Kidney glomerular epithelial cell (primary cell): ENCODE measurements around the gene STRAP.

ENCODE experiments used
- DNase-seq: peaks from one replicate; lab custom pipeline; 2025; lab: John Stamatoyannopoulos, UW

Gene STRAP

GRCh38 chr12:15882118-15882971 lies at the start of gene STRAP:
TSS of gene STRAP (plus strand) at chr12:15882387. CDS start at chr12:15882708, 321 bp downstream.
- DNase-seq, result peak; percentile 93

GRCh38 chr12:15834575-15834974 lies 47.6 kb upstream of the STRAP start:
- DNase-seq, result no peak

- DNase-seq, result no peak
Measured at GRCh38 chr12:15837141-15837790, 44.9 kb upstream of the STRAP start.

- DNase-seq, result no peak
Measured at GRCh38 chr12:15839041-15839440, 43.1 kb upstream of the STRAP start.

- DNase-seq, result no peak
Measured at GRCh38 chr12:15839682-15840081, 42.5 kb upstream of the STRAP start.

- peak; percentile 27 for DNase-seq
Measured at GRCh38 chr12:15842108-15842507, 40.1 kb upstream of the STRAP start.

GRCh38 chr12:15846887-15847286 lies 35.3 kb upstream of the STRAP start:
- DNase-seq, result no peak

- no peak for DNase-seq
Measured at GRCh38 chr12:15848606-15849005, 33.6 kb upstream of the STRAP start.

- no peak for DNase-seq
Measured at GRCh38 chr12:15851045-15851620, 31.1 kb upstream of the STRAP start.

GRCh38 chr12:15851919-15852318 lies 30.3 kb upstream of the STRAP start:
- no peak for DNase-seq

- no peak for DNase-seq
Measured at GRCh38 chr12:15852383-15852782, 29.8 kb upstream of the STRAP start.

- no peak for DNase-seq
Measured at GRCh38 chr12:15853877-15854276, 28.3 kb upstream of the STRAP start.

GRCh38 chr12:15854916-15855315 lies 27.3 kb upstream of the STRAP start:
- DNase-seq, result peak; percentile 9

GRCh38 chr12:15855646-15856045 lies 26.5 kb upstream of the STRAP start:
- DNase-seq, result peak; percentile 3

- peak; percentile 62 for DNase-seq
Measured at GRCh38 chr12:15856097-15856982, 25.8 kb upstream of the STRAP start.

- no peak for DNase-seq
Measured at GRCh38 chr12:15858353-15858752, 23.8 kb upstream of the STRAP start.

- no peak for DNase-seq
Measured at GRCh38 chr12:15859116-15859515, 23.1 kb upstream of the STRAP start.

GRCh38 chr12:15861404-15861803 lies 20.8 kb upstream of the STRAP start:
- no peak for DNase-seq

GRCh38 chr12:15862840-15863239 lies 19.3 kb upstream of the STRAP start:
- DNase-seq, result no peak

- DNase-seq, result no peak
Measured at GRCh38 chr12:15863372-15863771, 18.8 kb upstream of the STRAP start.

- DNase-seq, result no peak
Measured at GRCh38 chr12:15863984-15864383, 18.2 kb upstream of the STRAP start.

GRCh38 chr12:15868186-15868585 lies 14.0 kb upstream of the STRAP start:
- DNase-seq, result no peak
